GM23338 (cell line): ENCODE data around the gene ZCCHC24. TPM values are rescaled to one million over a fixed set of nuclear protein-coding genes. Genes with fewer than 3 reads are reported as not detected.

Experiments
- ATAC-seq: fragments of 200-7000 bp; cut with Tn5 transposase; 3 replicates; pipeline ENCODE4 v1.9.1; 2020
- DNase-seq: peaks from one replicate; pipeline ENCODE4 v3.0.0-alpha.2; 2015; ENCODE audit warnings: low spot score
- H2AFZ ChIP-seq: fragments of 200-600 bp; sonication (generic); 2 replicates; pipeline ENCODE4 v1.8.0; 2016; ENCODE audit warnings: antibody characterized with exemption, mild to moderate bottlenecking, moderate library complexity
- H3F3A ChIP-seq: fragments of 200-600 bp; sonication (generic); replicated peaks from 2 replicates; pipeline ENCODE4 v1.8.0; 2017; ENCODE audit warnings: antibody characterized with exemption, mixed run types, low read depth
- H3K27ac ChIP-seq: fragments of 200-600 bp; sonication (generic); 2 replicates; pipeline ENCODE4 v1.6.1; 2016; ENCODE audit warnings: low read depth
- H3K27me3 ChIP-seq: fragments of 200-600 bp; sonication (generic); 2 replicates; pipeline ENCODE4 v1.8.0; 2016; ENCODE audit warnings: mild to moderate bottlenecking, mixed run types, moderate library complexity; ENCODE audit not compliant: insufficient read depth
- H3K36me3 ChIP-seq: fragments of 200-600 bp; sonication (generic); 2 replicates; pipeline ENCODE4 v1.8.0; 2016; ENCODE audit warnings: mild to moderate bottlenecking; ENCODE audit not compliant: insufficient read depth
- H3K4me1 ChIP-seq: fragments of 200-600 bp; sonication (generic); 2 replicates; pipeline ENCODE4 v1.8.0; 2016; ENCODE audit warnings: mild to moderate bottlenecking, moderate library complexity; ENCODE audit not compliant: insufficient read depth
- H3K4me2 ChIP-seq: fragments of 200-600 bp; sonication (generic); 2 replicates; pipeline ENCODE4 v1.7.1; 2017; ENCODE audit warnings: mixed run types
- H3K4me3 ChIP-seq: fragments of 200-600 bp; sonication (generic); 2 replicates; pipeline ENCODE4 v1.6.1; 2016; ENCODE audit warnings: mixed run types
- H3K79me2 ChIP-seq: fragments of 200-600 bp; sonication (generic); replicated peaks from 2 replicates; pipeline ENCODE4 v1.8.0; 2017; ENCODE audit warnings: mild to moderate bottlenecking; ENCODE audit not compliant: insufficient read depth
- H3K9me2 ChIP-seq: fragments of 200-600 bp; sonication (generic); 2 replicates; pipeline ENCODE4 v1.8.0; 2017; ENCODE audit not compliant: insufficient read depth
- H4K20me1 ChIP-seq: fragments of 200-600 bp; sonication (generic); replicated peaks from 2 replicates; pipeline ENCODE4 v1.8.0; 2017; ENCODE audit warnings: mild to moderate bottlenecking; ENCODE audit not compliant: insufficient read depth
- H3K27ac Mint-ChIP-seq: 2 replicates; pipeline ENCODE4 v1.8.0; 2020; ENCODE audit warnings: inconsistent platforms, mild to moderate bottlenecking, moderate library complexity, mixed read lengths
- H3K27me3 Mint-ChIP-seq: 3 replicates; pipeline ENCODE4 v1.8.0; 2022; ENCODE audit warnings: low read depth, mild to moderate bottlenecking, moderate library complexity, mixed read lengths, inconsistent platforms; ENCODE audit not compliant: insufficient read depth, poor library complexity
- H3K36me3 Mint-ChIP-seq: 3 replicates; pipeline ENCODE4 v1.8.0; 2021; ENCODE audit warnings: low read depth, mild to moderate bottlenecking, inconsistent platforms, moderate library complexity, mixed read lengths
- H3K4me1 Mint-ChIP-seq: 3 replicates; pipeline ENCODE4 v1.8.0; 2020; ENCODE audit warnings: mild to moderate bottlenecking, inconsistent platforms, mixed read lengths
- H3K4me3 Mint-ChIP-seq: 3 replicates; pipeline ENCODE4 v1.8.0; 2021; ENCODE audit warnings: moderate library complexity, mild to moderate bottlenecking, inconsistent platforms, mixed read lengths
- H3K9me3 Mint-ChIP-seq: 3 replicates; pipeline ENCODE4 v1.8.0; 2020; ENCODE audit warnings: moderate library complexity, mild to moderate bottlenecking, inconsistent platforms, mixed read lengths
- CREB1 ChIP-seq: fragments of 250-450 bp; sonication (Bioruptor Pico); IDR thresholded peaks from 2 replicates; pipeline ENCODE4 v1.5.0; 2020; ENCODE audit warnings: low read depth, mild to moderate bottlenecking, moderate library complexity
- EZH2phosphoT487 ChIP-seq: fragments of 200-600 bp; sonication (generic); IDR thresholded peaks from one replicate; pipeline ENCODE4 v1.8.1; 2018; ENCODE audit warnings: antibody characterized with exemption; ENCODE audit not compliant: unreplicated experiment
- NANOG ChIP-seq: IDR thresholded peaks from 2 replicates; pipeline ENCODE4 v1.6.1; 2016; ENCODE audit warnings: antibody characterized with exemption, borderline replicate concordance
- POLR2AphosphoS5 ChIP-seq: IDR thresholded peaks from 2 replicates; pipeline ENCODE4 v1.6.1; 2016; ENCODE audit warnings: antibody characterized with exemption, low read depth
- STAT1 ChIP-seq: IDR thresholded peaks from one replicate; pipeline ENCODE4 v1.6.1; 2016; ENCODE audit warnings: antibody characterized with exemption; ENCODE audit not compliant: unreplicated experiment
- polyA plus RNA-seq: library from polyadenylated mRNA; unstranded; fragments of >200 nt; fragmentation: Nextera tagmentation; extraction: Ambion mirVana; gene quantifications from 2 replicates; pipeline ENCODE4 v1.2.1, GENCODE V29; 2016
- total RNA-seq: library from RNA; depleted of rRNA; stranded (reverse); fragments of >200 nt; shearing (Covaris generic); gene quantifications from 2 replicates; pipeline ENCODE4 v1.2.3, GENCODE V29; 2014
- TF ChIP-seq, protein P1 (sequence below): fragments of 250-450 bp; sonication (Bioruptor Pico); IDR thresholded peaks from 2 replicates; pipeline ENCODE4 v1.5.0; 2020; ENCODE audit warnings: mild to moderate bottlenecking, moderate library complexity
- TF ChIP-seq, protein P2 (sequence below), 2 experiments: fragments of 200-600 bp in 1 of 2; sonication (generic) in 1 of 2; conservative IDR thresholded peaks; 2 replicates each; pipeline versions ENCODE4 v1.5.1 to v1.6.1; 2016 to 2017; ENCODE audit warnings: antibody characterized with exemption in 2 of 2, low read depth in 2 of 2, mild to moderate bottlenecking in 2 of 2, moderate library complexity in 1 of 2
- TF ChIP-seq, protein P3 (sequence below): IDR thresholded peaks from 2 replicates; pipeline ENCODE4 v1.6.1; 2016; ENCODE audit warnings: antibody characterized with exemption

Gene ZCCHC24
- total and polyA plus RNA-seq, 2 experiments from 2014 or later, result 2.0 to 10.1 TPM

DNA sequence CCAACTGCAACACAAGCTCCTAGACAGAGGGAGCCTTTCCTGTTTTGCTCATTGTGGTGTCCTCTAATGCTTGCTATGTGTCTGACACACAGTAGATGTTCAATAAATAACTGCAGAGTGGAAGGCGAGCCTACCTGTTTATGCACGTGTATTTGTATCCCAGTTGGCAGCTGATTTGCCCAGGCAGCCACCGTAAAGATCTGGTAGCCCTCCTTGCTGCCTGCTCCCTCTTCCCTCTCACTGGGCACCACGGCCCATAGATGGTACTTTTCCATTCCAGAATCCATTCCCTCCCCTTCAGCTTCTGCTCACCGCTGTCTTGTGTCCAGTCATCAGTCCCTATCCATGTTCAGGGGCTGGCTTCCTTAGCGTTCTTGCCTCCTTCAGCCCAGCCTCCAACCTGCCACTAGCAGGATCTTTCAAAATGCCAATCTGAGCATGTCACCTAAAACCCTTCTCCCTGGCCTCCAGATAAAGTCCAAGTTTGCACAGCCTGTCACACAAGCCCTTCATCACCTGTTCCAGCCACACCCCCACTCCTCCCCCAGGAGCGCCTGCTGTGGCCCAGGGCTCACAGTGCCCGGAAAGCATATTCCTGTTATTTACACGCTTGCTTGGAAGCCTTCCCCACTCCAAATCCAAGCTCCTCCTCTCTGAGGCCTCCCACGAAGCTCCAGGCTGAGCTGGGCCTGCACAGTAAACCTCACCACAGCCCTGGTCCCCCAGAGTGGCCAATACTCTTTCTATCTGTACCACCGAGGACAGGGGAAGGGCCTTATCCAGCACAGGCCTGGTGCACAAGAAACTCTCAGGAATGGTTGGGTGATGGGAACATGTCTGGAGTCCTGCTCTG lies 21.0 kb downstream of the ZCCHC24 start (continued):
- TF ChIP-seq, protein P1, sequence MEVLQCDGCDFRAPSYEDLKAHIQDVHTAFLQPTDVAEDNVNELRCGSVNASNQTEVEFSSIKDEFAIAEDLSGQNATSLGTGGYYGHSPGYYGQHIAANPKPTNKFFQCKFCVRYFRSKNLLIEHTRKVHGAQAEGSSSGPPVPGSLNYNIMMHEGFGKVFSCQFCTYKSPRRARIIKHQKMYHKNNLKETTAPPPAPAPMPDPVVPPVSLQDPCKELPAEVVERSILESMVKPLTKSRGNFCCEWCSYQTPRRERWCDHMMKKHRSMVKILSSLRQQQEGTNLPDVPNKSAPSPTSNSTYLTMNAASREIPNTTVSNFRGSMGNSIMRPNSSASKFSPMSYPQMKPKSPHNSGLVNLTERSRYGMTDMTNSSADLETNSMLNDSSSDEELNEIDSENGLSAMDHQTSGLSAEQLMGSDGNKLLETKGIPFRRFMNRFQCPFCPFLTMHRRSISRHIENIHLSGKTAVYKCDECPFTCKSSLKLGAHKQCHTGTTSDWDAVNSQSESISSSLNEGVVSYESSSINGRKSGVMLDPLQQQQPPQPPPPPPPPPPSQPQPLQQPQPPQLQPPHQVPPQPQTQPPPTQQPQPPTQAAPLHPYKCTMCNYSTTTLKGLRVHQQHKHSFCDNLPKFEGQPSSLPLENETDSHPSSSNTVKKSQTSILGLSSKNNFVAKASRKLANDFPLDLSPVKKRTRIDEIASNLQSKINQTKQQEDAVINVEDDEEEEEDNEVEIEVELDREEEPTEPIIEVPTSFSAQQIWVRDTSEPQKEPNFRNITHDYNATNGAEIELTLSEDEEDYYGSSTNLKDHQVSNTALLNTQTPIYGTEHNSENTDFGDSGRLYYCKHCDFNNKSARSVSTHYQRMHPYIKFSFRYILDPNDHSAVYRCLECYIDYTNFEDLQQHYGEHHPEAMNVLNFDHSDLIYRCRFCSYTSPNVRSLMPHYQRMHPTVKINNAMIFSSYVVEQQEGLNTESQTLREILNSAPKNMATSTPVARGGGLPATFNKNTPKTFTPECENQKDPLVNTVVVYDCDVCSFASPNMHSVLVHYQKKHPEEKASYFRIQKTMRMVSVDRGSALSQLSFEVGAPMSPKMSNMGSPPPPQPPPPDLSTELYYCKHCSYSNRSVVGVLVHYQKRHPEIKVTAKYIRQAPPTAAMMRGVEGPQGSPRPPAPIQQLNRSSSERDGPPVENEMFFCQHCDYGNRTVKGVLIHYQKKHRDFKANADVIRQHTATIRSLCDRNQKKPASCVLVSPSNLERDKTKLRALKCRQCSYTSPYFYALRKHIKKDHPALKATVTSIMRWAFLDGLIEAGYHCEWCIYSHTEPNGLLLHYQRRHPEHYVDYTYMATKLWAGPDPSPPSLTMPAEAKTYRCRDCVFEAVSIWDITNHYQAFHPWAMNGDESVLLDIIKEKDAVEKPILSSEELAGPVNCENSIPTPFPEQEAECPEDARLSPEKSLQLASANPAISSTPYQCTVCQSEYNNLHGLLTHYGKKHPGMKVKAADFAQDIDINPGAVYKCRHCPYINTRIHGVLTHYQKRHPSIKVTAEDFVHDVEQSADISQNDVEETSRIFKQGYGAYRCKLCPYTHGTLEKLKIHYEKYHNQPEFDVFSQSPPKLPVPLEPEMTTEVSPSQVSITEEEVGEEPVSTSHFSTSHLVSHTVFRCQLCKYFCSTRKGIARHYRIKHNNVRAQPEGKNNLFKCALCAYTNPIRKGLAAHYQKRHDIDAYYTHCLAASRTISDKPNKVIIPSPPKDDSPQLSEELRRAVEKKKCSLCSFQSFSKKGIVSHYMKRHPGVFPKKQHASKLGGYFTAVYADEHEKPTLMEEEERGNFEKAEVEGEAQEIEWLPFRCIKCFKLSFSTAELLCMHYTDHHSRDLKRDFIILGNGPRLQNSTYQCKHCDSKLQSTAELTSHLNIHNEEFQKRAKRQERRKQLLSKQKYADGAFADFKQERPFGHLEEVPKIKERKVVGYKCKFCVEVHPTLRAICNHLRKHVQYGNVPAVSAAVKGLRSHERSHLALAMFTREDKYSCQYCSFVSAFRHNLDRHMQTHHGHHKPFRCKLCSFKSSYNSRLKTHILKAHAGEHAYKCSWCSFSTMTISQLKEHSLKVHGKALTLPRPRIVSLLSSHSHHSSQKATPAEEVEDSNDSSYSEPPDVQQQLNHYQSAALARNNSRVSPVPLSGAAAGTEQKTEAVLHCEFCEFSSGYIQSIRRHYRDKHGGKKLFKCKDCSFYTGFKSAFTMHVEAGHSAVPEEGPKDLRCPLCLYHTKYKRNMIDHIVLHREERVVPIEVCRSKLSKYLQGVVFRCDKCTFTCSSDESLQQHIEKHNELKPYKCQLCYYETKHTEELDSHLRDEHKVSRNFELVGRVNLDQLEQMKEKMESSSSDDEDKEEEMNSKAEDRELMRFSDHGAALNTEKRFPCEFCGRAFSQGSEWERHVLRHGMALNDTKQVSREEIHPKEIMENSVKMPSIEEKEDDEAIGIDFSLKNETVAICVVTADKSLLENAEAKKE, result no peak
- TF ChIP-seq STAT1, result no peak
- TF ChIP-seq EZH2phosphoT487, result no peak

DNA sequence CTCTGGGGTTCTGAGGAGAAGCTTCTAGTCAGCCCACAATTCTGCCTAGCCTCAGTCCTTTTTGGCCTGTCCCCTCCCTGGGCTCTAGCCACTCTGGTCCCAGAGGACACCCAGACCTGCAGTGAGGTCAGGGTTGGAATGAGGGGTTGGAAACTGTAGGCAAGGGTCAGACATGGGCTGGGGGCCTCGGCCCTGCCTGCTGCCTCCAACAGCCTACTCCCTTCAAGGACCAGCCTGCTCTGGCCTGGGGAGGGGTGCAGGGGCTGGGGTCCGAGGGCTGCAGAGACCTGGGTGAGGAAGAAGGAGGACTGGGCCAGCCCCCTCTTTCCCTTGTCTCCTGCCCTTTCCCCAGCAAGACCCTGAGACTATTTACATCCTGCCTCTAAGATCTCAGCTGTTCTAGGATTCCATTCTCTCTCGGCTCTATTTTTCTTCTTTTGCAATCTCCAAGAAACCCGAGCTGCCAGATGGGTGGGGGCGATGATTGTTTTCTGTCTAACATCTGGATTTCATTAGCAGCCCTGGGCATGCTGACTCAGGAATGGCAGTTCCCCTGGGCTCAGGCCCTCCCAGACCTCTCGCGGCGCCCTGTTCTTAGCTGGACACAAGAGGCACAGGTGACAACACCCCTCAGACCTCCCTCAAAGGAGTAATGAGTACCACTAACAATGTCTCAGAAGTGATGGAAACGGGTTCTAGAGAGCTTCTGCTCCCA lies 23.1 kb downstream of the ZCCHC24 start:
- ATAC-seq, result no peak
- Histone ChIP-seq H3K27ac (no peak overlapping the region), H3K4me2 (no peak overlapping the region), H3K4me3 (no peak overlapping the region), H3F3A (no peaks in the 10 kb centered on the region), H3K9me2 (no peaks in the 10 kb centered on the region), H4K20me1 (no peaks in the 10 kb centered on the region; the same call in 1 of the 2 replicates), H3K79me2 (no peaks in the 10 kb centered on the region), H3K27me3 (no peaks in the 10 kb centered on the region), H3K4me1 (no peaks in the 10 kb centered on the region), H2AFZ (no peak overlapping the region), H3K36me3 (no peaks in the 10 kb centered on the region)
- Mint-ChIP-seq H3K4me1 (peaks cover 18% of the 10 kb centered on the region), H3K27ac (no peak overlapping the region), H3K36me3 (no peaks in the 10 kb centered on the region), H3K4me3 (no peak overlapping the region), H3K27me3 (peaks cover 4% of the 10 kb centered on the region), H3K9me3 (no peaks in the 10 kb centered on the region)
- no peak for DNase-seq
- TF ChIP-seq POLR2AphosphoS5 (no peak), CREB1 (no peak), NANOG (no peak), STAT1 (no peak)
- TF ChIP-seq, protein P2, sequence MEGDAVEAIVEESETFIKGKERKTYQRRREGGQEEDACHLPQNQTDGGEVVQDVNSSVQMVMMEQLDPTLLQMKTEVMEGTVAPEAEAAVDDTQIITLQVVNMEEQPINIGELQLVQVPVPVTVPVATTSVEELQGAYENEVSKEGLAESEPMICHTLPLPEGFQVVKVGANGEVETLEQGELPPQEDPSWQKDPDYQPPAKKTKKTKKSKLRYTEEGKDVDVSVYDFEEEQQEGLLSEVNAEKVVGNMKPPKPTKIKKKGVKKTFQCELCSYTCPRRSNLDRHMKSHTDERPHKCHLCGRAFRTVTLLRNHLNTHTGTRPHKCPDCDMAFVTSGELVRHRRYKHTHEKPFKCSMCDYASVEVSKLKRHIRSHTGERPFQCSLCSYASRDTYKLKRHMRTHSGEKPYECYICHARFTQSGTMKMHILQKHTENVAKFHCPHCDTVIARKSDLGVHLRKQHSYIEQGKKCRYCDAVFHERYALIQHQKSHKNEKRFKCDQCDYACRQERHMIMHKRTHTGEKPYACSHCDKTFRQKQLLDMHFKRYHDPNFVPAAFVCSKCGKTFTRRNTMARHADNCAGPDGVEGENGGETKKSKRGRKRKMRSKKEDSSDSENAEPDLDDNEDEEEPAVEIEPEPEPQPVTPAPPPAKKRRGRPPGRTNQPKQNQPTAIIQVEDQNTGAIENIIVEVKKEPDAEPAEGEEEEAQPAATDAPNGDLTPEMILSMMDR (conservative IDR thresholded peaks at IDR 0.05; ENCODE audit: low read depth in 2 of 2), result no peak
- TF ChIP-seq, protein P3, sequence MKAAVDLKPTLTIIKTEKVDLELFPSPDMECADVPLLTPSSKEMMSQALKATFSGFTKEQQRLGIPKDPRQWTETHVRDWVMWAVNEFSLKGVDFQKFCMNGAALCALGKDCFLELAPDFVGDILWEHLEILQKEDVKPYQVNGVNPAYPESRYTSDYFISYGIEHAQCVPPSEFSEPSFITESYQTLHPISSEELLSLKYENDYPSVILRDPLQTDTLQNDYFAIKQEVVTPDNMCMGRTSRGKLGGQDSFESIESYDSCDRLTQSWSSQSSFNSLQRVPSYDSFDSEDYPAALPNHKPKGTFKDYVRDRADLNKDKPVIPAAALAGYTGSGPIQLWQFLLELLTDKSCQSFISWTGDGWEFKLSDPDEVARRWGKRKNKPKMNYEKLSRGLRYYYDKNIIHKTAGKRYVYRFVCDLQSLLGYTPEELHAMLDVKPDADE, result no peak
